OCI-LY3 (cell line): ENCODE results near the gene WDR19.

Experiments
- H2AFZ ChIP-seq: fragments of 200-600, 300-600 bp; shearing (Covaris generic); 2 replicates; pipeline ENCODE4 v1.6.0; 2014; ENCODE audit warnings: antibody characterized with exemption, low read depth, low read length
- H3K27ac ChIP-seq: fragments of 200-600, 300-600 bp; sonication (generic); 2 replicates; pipeline ENCODE4 v1.5.1; 2014; ENCODE audit warnings: mild to moderate bottlenecking, low read length, moderate library complexity, mixed read lengths
- H3K27me3 ChIP-seq: fragments of 200-600, 300-600 bp; sonication (generic); 2 replicates; pipeline ENCODE4 v1.6.1; 2014; ENCODE audit warnings: low read depth, low read length, mixed read lengths
- H3K36me3 ChIP-seq: fragments of 200-600, 300-600 bp; sonication (generic); replicated peaks from 2 replicates; pipeline ENCODE3; 2014; ENCODE audit warnings: low read depth, low read length, mixed read lengths
- H3K4me1 ChIP-seq: fragments of 300-600, 200-600 bp; sonication (generic); 2 replicates; pipeline ENCODE4 v1.6.1; 2014; ENCODE audit warnings: low read length, mixed read lengths
- H3K4me2 ChIP-seq: fragments of 200-600, 300-600 bp; sonication (generic); 2 replicates; pipeline ENCODE4 v1.6.1; 2014; ENCODE audit warnings: low read length, mixed read lengths
- H3K4me3 ChIP-seq: fragments of 300-600, 200-600 bp; sonication (generic); 2 replicates; pipeline ENCODE4 v1.5.1; 2014; ENCODE audit warnings: antibody characterized with exemption, mild to moderate bottlenecking, low read length, moderate library complexity
- H3K79me2 ChIP-seq: fragments of 300-600, 200-600 bp; shearing (Covaris generic); 2 replicates; pipeline ENCODE4 v1.6.1; 2014; ENCODE audit warnings: mild to moderate bottlenecking, low read length, mixed read lengths
- H3K9ac ChIP-seq: fragments of 300-600, 200-600 bp; shearing (Covaris generic); 2 replicates; pipeline ENCODE4 v1.6.0; 2014; ENCODE audit warnings: mild to moderate bottlenecking, low read length, moderate library complexity
- H3K9me3 ChIP-seq: fragments of 200-600, 300-600 bp; shearing (Covaris generic); 2 replicates; pipeline ENCODE4 v1.6.1; 2014; ENCODE audit warnings: low read length, mixed read lengths; ENCODE audit not compliant: insufficient read depth
- H4K20me1 ChIP-seq: fragments of 200-600, 300-600 bp; sonication (generic); 2 replicates; pipeline ENCODE4 v1.6.1; 2016; ENCODE audit warnings: low read length, mixed read lengths; ENCODE audit not compliant: insufficient read depth
- CTCF ChIP-seq: fragments of 200-600, 300-600 bp; sonication (generic); IDR thresholded peaks from 2 replicates; pipeline ENCODE4 v1.5.1; 2014; ENCODE audit warnings: antibody characterized with exemption, low read length, low read depth
- EZH2phosphoT487 ChIP-seq: fragments of 200-600 bp; shearing (Covaris generic); IDR thresholded peaks from 2 replicates; pipeline ENCODE4 v1.6.1; 2018; ENCODE audit warnings: antibody characterized with exemption, mixed run types, low read depth

Gene WDR19

GRCh38 chr4:39295784-39296183, 113.5 kb downstream of the WDR19 start:
- Histone ChIP-seq H3K4me1 (peaks cover 6% of the 10 kb centered on the region), H3K4me2 (no peak overlapping the region)
- no peak for TF ChIP-seq EZH2phosphoT487
- no peak for TF ChIP-seq CTCF

GRCh38 chr4:39302901-39303300, 120.6 kb downstream of the WDR19 start:
- Histone ChIP-seq H3K4me1 (no peaks in the 10 kb centered on the region), H3K4me3 (no peak overlapping the region), H3K36me3 (peaks cover 47% of the 10 kb centered on the region), H2AFZ (no peak overlapping the region), H3K9me3 (no peaks in the 10 kb centered on the region), H4K20me1 (no peaks in the 10 kb centered on the region), H3K27ac (no peak overlapping the region), H3K79me2 (no peaks in the 10 kb centered on the region), H3K4me2 (no peak overlapping the region), H3K9ac (no peak overlapping the region), H3K27me3 (no peaks in the 10 kb centered on the region)
- TF ChIP-seq CTCF (no peak), EZH2phosphoT487 (no peak)

More at GRCh38 chr4:39295784-39296183, 113.5 kb downstream of the WDR19 start:
- no peaks in the 10 kb centered on the region for H4K20me1 ChIP-seq
- peaks cover 54% of the 10 kb centered on the region for H3K36me3 ChIP-seq
- H3K9me3 ChIP-seq = no peaks in the 10 kb centered on the region
- no peak overlapping the region for H3K4me3 ChIP-seq
- no peak overlapping the region for H2AFZ ChIP-seq
- no peaks in the 10 kb centered on the region for H3K79me2 ChIP-seq
- no peak overlapping the region for H3K27ac ChIP-seq
- H3K27me3 ChIP-seq = no peaks in the 10 kb centered on the region
- H3K9ac ChIP-seq = no peak overlapping the region

- no peaks in the 10 kb centered on the region for H4K20me1 ChIP-seq
- H3K36me3 ChIP-seq = peaks cover 49% of the 10 kb centered on the region
- H3K9ac ChIP-seq = no peak overlapping the region
- no peaks in the 10 kb centered on the region for H3K79me2 ChIP-seq
- no peaks in the 10 kb centered on the region for H3K9me3 ChIP-seq
- H3K27ac ChIP-seq = no peak overlapping the region
- H2AFZ ChIP-seq = no peak overlapping the region
- no peak overlapping the region for H3K4me3 ChIP-seq
- no peaks in the 10 kb centered on the region for H3K4me1 ChIP-seq
- no peaks in the 10 kb centered on the region for H3K27me3 ChIP-seq
- no peak for TF ChIP-seq EZH2phosphoT487
- no peak for TF ChIP-seq CTCF
- no peak overlapping the region for H3K4me2 ChIP-seq
These were observed 121.5 kb downstream of the WDR19 start for GRCh38 chr4:39303871-39304270.

- TF ChIP-seq CTCF (no peak), EZH2phosphoT487 (no peak)
- H3K36me3 ChIP-seq = peaks cover 50% of the 10 kb centered on the region
These were observed 122.3 kb downstream of the WDR19 start for GRCh38 chr4:39304651-39305050.

More at GRCh38 chr4:39304651-39305050, 122.3 kb downstream of the WDR19 start:
- no peak overlapping the region for H3K4me2 ChIP-seq
- H3K27me3 ChIP-seq = no peaks in the 10 kb centered on the region
- no peaks in the 10 kb centered on the region for H3K4me1 ChIP-seq
- H3K9me3 ChIP-seq = no peaks in the 10 kb centered on the region
- no peak overlapping the region for H3K9ac ChIP-seq
- no peak overlapping the region for H2AFZ ChIP-seq
- H3K27ac ChIP-seq = no peak overlapping the region
- no peaks in the 10 kb centered on the region for H3K79me2 ChIP-seq
- H3K4me3 ChIP-seq = no peak overlapping the region
- H4K20me1 ChIP-seq = no peaks in the 10 kb centered on the region
